WTC11 (cell line): ENCODE measurements around the gene EHD3.

Source experiments
- ATF2 ChIP-seq: sonication (generic); formaldehyde crosslinking; IDR thresholded peaks from 2 replicates; pipeline ENCODE4 v1.8.1; 2022; ENCODE audit warnings: low read depth, missing genetic modification reagents, borderline replicate concordance
- CTCF ChIP-seq: fragments of 200-600 bp; IDR thresholded peaks from 2 replicates; pipeline ENCODE4 v1.8.0; 2022; ENCODE audit warnings: antibody characterized with exemption
- E2F4 ChIP-seq: sonication (generic); formaldehyde crosslinking; IDR thresholded peaks from 2 replicates; pipeline ENCODE4 v1.8.1; 2022; ENCODE audit warnings: low read depth, mild to moderate bottlenecking, moderate library complexity, missing genetic modification reagents, borderline replicate concordance
- ESRRA ChIP-seq: sonication (generic); formaldehyde crosslinking; IDR thresholded peaks from 2 replicates; pipeline ENCODE4 v1.8.1; 2022; ENCODE audit warnings: mild to moderate bottlenecking, missing genetic modification reagents, borderline replicate concordance
- JUN ChIP-seq: sonication (generic); formaldehyde crosslinking; IDR thresholded peaks from 2 replicates; pipeline ENCODE4 v1.8.0; 2023; ENCODE audit warnings: mild to moderate bottlenecking, missing genetic modification reagents
- MAX ChIP-seq: sonication (generic); formaldehyde crosslinking; IDR thresholded peaks from 2 replicates; pipeline ENCODE4 v1.8.0; 2022; ENCODE audit warnings: mild to moderate bottlenecking, missing genetic modification reagents
- PREB ChIP-seq: sonication (generic); formaldehyde crosslinking; IDR thresholded peaks from 2 replicates; pipeline ENCODE4 v1.8.1; 2022; ENCODE audit warnings: mild to moderate bottlenecking, missing genetic modification reagents, moderate library complexity, borderline replicate concordance
- USF1 ChIP-seq: sonication (generic); formaldehyde crosslinking; IDR thresholded peaks from 2 replicates; pipeline ENCODE4 v1.8.0; 2022; ENCODE audit warnings: mild to moderate bottlenecking, missing genetic modification reagents
- ZNF317 ChIP-seq: sonication (generic); formaldehyde crosslinking; IDR thresholded peaks from 2 replicates; pipeline ENCODE4 v1.8.1; 2023; ENCODE audit warnings: low read depth, mild to moderate bottlenecking, moderate library complexity, missing genetic modification reagents, borderline replicate concordance
- ZNF416 ChIP-seq: fragments of 250-450 bp; sonication (Bioruptor Pico); IDR thresholded peaks from 2 replicates; pipeline ENCODE4 v1.9.0; 2021; ENCODE audit warnings: mild to moderate bottlenecking, inconsistent platforms
- ZNF423 ChIP-seq: fragments of 250-450 bp; sonication (Bioruptor Pico); IDR thresholded peaks from 2 replicates; pipeline ENCODE4 v2.1.2; 2022; ENCODE audit warnings: mild to moderate bottlenecking, moderate library complexity
- TF ChIP-seq, protein P1 (sequence below): sonication (generic); formaldehyde crosslinking; IDR thresholded peaks from 2 replicates; pipeline ENCODE4 v1.8.1; 2023; ENCODE audit warnings: mild to moderate bottlenecking, missing genetic modification reagents
- TF ChIP-seq, protein P2 (sequence below): sonication (generic); formaldehyde crosslinking; IDR thresholded peaks from 2 replicates; pipeline ENCODE4 v1.8.1; 2022; ENCODE audit warnings: mild to moderate bottlenecking, moderate library complexity, missing genetic modification reagents
- TF ChIP-seq, protein P3 (sequence below): sonication (generic); formaldehyde crosslinking; IDR thresholded peaks from 2 replicates; pipeline ENCODE4 v1.8.1; 2023; ENCODE audit warnings: mild to moderate bottlenecking, missing genetic modification reagents

DNA sequence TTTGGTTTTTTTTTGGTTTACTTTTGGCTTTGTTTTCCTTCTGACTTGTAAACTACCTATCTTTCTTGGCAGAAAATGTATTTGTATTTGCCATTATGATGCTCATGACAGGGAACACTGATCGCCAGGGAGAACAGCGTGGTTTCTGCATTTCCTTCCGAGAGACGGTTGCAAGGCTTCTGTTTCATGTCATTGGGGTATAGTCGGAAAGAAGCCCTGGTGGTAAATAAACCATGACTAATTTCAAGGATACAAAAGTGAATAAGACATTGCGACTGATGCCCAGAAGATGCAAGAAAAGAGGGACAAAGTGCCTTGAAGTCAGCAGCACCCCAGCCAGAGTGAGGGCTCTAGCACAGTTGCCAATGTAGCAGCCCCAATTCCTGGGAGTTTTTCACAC is 12.4 kb upstream of the EHD3 start:
- no peak for TF ChIP-seq CTCF
- TF ChIP-seq ZNF416 (CRISPR knock-in tag) = no peak
- TF ChIP-seq JUN (CRISPR knock-in tag) = no peak
- no peak for TF ChIP-seq PREB (CRISPR knock-in tag)
- no peak for TF ChIP-seq MAX (CRISPR knock-in tag)
- TF ChIP-seq, protein P1, sequence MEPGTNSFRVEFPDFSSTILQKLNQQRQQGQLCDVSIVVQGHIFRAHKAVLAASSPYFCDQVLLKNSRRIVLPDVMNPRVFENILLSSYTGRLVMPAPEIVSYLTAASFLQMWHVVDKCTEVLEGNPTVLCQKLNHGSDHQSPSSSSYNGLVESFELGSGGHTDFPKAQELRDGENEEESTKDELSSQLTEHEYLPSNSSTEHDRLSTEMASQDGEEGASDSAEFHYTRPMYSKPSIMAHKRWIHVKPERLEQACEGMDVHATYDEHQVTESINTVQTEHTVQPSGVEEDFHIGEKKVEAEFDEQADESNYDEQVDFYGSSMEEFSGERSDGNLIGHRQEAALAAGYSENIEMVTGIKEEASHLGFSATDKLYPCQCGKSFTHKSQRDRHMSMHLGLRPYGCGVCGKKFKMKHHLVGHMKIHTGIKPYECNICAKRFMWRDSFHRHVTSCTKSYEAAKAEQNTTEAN = no peak
- no peak for TF ChIP-seq E2F4 (CRISPR knock-in tag)
- no peak for TF ChIP-seq ATF2
- TF ChIP-seq USF1 (CRISPR knock-in tag) = no peak
- TF ChIP-seq, protein P2, sequence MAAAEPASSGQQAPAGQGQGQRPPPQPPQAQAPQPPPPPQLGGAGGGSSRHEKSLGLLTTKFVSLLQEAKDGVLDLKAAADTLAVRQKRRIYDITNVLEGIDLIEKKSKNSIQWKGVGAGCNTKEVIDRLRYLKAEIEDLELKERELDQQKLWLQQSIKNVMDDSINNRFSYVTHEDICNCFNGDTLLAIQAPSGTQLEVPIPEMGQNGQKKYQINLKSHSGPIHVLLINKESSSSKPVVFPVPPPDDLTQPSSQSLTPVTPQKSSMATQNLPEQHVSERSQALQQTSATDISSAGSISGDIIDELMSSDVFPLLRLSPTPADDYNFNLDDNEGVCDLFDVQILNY (CRISPR knock-in tag) = no peak
- no peak for TF ChIP-seq ZNF423 (CRISPR knock-in tag)
- TF ChIP-seq, protein P3, sequence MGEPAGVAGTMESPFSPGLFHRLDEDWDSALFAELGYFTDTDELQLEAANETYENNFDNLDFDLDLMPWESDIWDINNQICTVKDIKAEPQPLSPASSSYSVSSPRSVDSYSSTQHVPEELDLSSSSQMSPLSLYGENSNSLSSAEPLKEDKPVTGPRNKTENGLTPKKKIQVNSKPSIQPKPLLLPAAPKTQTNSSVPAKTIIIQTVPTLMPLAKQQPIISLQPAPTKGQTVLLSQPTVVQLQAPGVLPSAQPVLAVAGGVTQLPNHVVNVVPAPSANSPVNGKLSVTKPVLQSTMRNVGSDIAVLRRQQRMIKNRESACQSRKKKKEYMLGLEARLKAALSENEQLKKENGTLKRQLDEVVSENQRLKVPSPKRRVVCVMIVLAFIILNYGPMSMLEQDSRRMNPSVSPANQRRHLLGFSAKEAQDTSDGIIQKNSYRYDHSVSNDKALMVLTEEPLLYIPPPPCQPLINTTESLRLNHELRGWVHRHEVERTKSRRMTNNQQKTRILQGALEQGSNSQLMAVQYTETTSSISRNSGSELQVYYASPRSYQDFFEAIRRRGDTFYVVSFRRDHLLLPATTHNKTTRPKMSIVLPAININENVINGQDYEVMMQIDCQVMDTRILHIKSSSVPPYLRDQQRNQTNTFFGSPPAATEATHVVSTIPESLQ (CRISPR knock-in tag) = no peak
- TF ChIP-seq ZNF317 (CRISPR knock-in tag) = no peak
- TF ChIP-seq ESRRA (CRISPR knock-in tag) = no peak
